H1 (cell line): ENCODE data around the gene PVR. TPM values are rescaled to one million over a fixed set of nuclear protein-coding genes. Genes with fewer than 3 reads are reported as not detected.

Source experiments
- KDM1A ChIP-seq: fragments of 200-600, 300-600 bp; sonication (generic); IDR thresholded peaks from 2 replicates; pipeline ENCODE4 v1.7.1; 2016; ENCODE audit warnings: mild to moderate bottlenecking, low read length, borderline replicate concordance
- polyA plus RNA-seq, 7 experiments: library from polyadenylated mRNA; depleted of rRNA in 3 of 7; stranded (reverse) in 5 of 7; unstranded in 2 of 7; fragments of >200 nt in 5 of 7; fragments of 200-250 nt in 2 of 7; gene quantifications; 1 replicate in 5 of 7; 2 replicates in 1 of 7; 4 replicates in 1 of 7; pipeline versions ENCODE4 v1.2.1 to v1.2.3, GENCODE V29; 2011 to 2013; ENCODE audit warnings: missing spikeins in 2 of 7, mixed read lengths in 2 of 7
- total RNA-seq: library from RNA; stranded (reverse); fragmentation: NEBNext Ultra II Directional; extraction: Animal tissue kit (Norgen Biotek cat#: 25700); gene quantifications from 2 replicates; pipeline ENCODE4 v1.2.1, GENCODE V29; 2021

The PVR gene
- total and polyA plus RNA-seq, 2 of the 8 experiments (the other 6 are each of a cell fraction or from before 2014, with no cell fraction given), result 13.3 to 14.8 TPM

DNA sequence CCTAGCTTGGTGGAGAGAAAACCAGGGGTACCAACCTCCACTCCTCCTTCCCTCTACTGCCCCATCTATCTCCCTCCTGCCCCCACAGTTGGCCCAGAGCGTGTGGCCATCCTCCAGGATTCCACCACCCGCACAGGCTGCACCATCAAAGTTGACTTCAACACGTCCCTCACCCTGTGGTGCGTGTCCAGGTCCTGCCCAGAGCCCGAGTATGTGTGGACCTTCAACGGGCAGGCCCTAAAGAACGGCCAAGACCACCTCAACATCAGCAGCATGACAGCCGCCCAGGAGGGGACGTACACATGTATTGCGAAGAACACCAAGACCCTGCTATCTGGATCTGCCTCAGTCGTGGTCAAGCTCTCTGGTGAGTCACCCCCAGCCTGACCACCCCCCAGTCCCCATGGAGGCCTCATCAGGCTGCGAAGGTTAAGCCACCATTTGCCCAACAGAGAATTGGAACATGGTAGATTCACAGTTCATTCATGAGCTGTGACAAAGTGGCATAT, 61.8 kb downstream of the PVR start (continued):
- TF ChIP-seq KDM1A, result no peak
